ENCODE data around the gene TACR1.

DNA sequence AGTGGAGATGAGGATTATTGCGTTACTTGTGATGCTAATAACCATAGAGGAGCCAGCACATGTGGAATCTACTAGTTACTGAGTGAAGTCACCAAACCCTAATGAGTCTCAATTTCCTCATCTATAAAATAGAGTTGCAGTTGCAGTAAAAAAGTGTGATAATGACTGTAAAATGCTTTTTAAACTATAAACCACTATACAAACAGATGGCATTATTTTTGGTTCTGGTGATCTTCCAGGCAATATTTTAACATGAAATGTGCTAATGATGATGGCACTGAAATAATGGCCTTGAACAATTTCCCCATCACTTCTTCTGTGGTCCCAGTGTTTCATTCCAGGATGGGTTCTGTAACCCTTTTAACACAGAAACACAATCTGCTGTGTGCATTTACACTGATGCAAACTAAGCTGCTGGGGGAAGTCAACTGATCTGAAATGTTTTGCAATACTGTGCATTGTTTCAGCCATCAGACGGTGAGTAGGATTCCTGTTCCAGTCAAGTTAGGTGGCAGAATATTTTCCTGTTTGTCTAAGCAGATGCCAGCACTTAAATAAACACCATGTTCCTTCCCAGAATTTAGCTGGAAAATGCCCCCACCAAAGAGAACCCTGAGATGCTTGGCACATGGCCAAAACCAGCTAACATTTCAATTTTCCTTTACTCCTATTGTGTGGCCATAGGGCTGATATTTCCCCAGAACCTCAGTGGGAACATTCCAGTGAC is 52.6 kb downstream of the TACR1 start:
- TF ChIP-seq, protein P1, sequence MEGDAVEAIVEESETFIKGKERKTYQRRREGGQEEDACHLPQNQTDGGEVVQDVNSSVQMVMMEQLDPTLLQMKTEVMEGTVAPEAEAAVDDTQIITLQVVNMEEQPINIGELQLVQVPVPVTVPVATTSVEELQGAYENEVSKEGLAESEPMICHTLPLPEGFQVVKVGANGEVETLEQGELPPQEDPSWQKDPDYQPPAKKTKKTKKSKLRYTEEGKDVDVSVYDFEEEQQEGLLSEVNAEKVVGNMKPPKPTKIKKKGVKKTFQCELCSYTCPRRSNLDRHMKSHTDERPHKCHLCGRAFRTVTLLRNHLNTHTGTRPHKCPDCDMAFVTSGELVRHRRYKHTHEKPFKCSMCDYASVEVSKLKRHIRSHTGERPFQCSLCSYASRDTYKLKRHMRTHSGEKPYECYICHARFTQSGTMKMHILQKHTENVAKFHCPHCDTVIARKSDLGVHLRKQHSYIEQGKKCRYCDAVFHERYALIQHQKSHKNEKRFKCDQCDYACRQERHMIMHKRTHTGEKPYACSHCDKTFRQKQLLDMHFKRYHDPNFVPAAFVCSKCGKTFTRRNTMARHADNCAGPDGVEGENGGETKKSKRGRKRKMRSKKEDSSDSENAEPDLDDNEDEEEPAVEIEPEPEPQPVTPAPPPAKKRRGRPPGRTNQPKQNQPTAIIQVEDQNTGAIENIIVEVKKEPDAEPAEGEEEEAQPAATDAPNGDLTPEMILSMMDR (IDR thresholded peaks at IDR 0.05 in 2 of 3, conservative IDR thresholded peaks at IDR 0.05 in 1 of 3; ENCODE audit: borderline replicate concordance in 1 of 3, insufficient read depth in 1 of 3, low read depth in 2 of 3, low read length in 2 of 3) = no peak
- no peak for TF ChIP-seq JUND (IDR thresholded peaks at IDR 0.05)
- TF ChIP-seq POLR2AphosphoS5 (IDR thresholded peaks at IDR 0.05; ENCODE audit: low read depth, low read length) = no peak
- TF ChIP-seq SRF (IDR thresholded peaks at IDR 0.05; ENCODE audit: low read depth) = no peak
- no peak for TF ChIP-seq SP1 (IDR thresholded peaks at IDR 0.05; ENCODE audit: low read depth)
- TF ChIP-seq ELF1 (IDR thresholded peaks at IDR 0.05; ENCODE audit: borderline replicate concordance, low read depth) = no peak

Data from HCT116 (cell line).